Activated naive CD8-positive, alpha-beta T cell treated with anti-CD3 and anti-CD28 coated beads, Interleukin-2, amount 50 U/mL, for 16 hours (primary cell): ENCODE measurements around the gene KTI12.
"Not testable (repeated sequence)": the region's sequence is repeated elsewhere in the genome, so short reads cannot be mapped to it uniquely, and the experiment has no call there.

Experiments
- DNase-seq: peaks from one replicate; pipeline ENCODE4 v3.0.0-alpha.2; 2020; ENCODE audit warnings: low read depth, low spot score

Gene KTI12

DNA sequence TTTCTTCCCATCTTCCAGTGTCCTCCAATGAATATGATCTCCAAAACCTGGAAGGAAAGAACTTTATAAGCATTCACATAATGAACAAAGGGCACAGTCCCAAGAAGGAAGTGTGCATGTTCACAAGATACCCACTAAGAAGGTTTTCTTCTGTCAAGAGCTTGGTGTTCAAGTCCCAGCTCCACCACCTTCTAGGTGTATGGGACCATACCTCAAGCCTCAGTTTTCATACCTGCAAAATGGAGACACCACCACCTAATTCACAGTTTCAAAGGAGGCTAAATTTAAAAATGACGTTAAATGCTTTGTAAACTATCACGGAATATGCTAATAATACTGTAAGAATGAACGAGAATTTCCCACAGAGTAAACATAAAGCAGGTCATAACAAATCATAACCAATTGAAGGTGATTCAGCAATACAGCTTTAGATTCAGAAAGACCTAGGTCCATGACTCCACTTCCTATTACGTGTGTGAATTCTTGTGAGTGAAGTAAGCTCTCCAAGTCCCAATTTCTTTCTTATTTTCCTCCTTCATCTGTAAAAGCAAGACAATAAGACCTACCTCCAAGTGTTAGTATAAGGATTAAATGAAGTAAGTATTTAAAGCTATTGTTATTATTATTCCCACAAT, 8.1 kb upstream of the KTI12 start:
- DNase-seq = no peak

DNA sequence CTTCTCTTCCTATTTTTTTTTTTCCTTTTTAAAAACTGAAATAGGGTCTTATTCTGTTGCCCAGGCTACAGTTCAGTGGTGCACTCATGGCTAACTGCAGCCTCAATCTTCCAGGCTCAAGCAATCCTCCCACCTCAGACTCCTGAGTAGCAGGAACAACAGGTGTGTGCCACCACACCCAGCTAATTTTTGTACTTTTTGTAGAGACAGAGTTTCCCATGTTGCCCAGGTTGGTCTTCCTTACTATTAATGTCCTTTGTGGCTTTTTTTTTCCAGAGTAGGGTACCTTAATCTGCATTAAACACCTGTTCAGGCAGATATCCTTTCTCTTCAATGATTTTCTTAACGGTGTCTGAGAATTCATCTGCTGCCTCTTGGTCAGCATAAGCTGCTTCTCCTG, 4.3 kb upstream of the KTI12 start:
- no peak for DNase-seq

DNA sequence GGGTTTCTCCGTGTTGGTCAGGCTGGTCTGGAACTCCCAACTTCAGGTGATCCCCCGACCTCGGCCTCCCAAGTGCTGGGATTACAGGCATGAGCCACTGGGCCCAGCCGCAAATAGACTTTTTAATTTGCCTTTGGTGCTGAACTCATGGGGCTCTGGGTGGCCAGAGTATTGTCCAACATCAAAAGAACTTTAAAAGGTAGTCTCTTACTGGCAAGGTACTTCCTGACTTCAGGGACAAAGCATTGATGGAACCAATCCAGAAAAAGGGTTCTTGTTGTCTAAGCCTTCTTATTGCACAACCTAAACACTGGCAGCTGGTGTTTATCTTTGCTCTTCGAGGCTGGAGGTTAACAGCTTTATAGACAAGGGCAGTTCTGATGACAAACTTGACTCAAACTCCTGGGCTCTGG, 3.8 kb upstream of the KTI12 start:
- no peak for DNase-seq

- DNase-seq = no peak
These were observed 407 bp upstream of the KTI12 start for GRCh38 chr1:52034050-52034384.

- DNase-seq = no peak
These were observed 852 bp downstream of the KTI12 start for GRCh38 chr1:52032785-52033131.

GRCh38 chr1:52032124-52032784, 1.4 kb downstream of the KTI12 start:
- DNase-seq = no peak

GRCh38 chr1:52028839-52029238, 4.8 kb downstream of the KTI12 start:
- DNase-seq = not testable (repeated sequence)

- no peak for DNase-seq
These were observed 5.3 kb downstream of the KTI12 start for GRCh38 chr1:52028328-52028727.

DNA sequence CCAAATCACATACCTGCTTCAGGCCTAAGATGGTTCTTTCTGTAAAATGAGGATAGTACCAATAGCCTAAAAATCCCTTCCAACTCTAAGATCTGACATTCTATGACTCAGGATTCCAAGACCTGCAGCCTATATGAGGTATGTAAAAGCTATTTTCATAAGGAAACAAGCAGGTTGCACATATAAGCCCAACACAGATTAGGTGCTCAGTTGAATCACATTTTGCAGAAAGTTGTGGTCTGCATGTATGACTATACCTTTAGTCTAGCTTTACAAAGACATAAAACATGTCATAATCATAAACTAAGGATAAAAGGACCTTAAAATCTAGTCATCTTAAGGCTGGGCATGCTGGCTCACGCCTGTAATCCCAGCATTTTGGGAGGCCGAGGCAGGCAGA, 7.3 kb downstream of the KTI12 start:
- DNase-seq = no peak

DNA sequence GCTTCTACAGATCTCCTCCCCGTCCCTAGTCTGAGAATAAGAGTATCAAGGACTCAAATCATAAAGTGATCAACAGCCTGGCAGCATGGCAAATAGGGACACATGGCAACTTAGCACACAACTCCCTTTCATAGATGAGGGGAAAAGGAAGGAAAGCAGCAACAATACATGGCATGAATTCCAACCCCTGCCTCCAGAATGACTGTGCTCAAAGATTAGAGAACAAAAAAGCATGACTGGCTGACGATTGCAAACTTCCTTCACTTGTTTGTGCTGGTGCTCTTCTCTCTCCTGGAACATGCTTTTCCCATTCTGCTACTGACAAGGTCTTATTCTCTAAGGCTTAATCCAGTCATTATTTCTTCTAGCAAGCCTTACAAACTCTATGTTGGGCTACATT, 11.5 kb downstream of the KTI12 start:
- DNase-seq = no peak

DNA sequence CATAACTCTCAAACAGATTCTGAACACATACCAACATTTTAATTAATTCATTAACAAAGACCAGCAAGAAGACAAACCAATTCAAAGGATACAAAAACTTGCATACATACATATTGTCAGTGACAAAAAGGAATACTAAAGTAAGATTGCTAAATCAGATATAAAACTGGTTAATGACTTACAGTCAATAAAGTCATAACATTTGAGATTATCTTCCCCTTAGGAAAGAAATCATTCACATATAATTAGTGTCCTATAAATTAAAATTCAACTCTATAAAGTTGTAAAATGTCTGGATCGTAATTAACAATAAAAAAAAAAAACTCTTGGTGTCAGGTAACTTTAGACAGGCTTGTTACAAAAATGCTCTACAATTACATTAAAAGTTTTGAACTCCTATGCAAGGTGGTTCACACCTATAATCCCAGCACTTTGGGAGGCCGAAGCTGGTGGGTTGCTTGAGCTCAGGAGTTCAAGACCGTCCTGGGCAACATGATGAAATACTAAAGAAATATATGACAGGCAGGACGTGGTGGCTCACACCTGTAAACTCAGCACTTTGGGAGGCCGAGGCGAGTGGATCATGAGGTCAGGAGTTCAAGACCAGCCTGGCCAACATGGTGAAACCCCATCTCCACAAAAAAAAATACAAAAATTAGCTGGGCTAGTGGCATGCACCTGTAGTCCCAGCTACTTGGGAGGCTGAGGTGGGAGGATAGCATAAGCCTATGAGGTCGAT, 25.4 kb downstream of the KTI12 start:
- DNase-seq = no peak

- DNase-seq = no peak
These were observed 26.2 kb downstream of the KTI12 start for GRCh38 chr1:52007215-52008002.

DNA sequence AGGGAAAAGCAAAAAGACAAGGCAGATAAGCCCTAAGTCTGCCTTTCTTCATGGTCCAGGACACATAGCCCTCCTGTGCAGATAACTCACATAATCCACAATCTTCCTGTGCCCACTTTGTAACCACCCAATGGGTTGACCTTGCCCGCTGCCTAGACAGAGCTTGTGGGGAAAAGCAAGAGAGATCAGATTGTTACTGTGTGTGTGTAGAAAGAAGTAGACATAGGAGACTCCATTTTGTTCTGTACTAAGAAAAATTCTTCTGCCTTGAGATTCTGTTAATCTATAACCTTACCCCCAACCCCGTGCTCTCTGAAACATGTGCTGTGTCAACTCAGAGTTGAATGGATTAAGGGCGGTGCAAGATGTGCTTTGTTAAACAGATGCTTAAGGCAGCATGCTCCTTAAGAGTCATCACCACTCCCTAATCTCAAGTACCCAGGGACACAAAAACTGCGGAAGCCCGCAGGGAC, 27.5 kb downstream of the KTI12 start:
- not testable (repeated sequence) for DNase-seq

- not testable (repeated sequence) for DNase-seq
These were observed 28.1 kb downstream of the KTI12 start for GRCh38 chr1:52005548-52005947.

GRCh38 chr1:52003877-52004276, 29.7 kb downstream of the KTI12 start:
- DNase-seq = no peak

DNA sequence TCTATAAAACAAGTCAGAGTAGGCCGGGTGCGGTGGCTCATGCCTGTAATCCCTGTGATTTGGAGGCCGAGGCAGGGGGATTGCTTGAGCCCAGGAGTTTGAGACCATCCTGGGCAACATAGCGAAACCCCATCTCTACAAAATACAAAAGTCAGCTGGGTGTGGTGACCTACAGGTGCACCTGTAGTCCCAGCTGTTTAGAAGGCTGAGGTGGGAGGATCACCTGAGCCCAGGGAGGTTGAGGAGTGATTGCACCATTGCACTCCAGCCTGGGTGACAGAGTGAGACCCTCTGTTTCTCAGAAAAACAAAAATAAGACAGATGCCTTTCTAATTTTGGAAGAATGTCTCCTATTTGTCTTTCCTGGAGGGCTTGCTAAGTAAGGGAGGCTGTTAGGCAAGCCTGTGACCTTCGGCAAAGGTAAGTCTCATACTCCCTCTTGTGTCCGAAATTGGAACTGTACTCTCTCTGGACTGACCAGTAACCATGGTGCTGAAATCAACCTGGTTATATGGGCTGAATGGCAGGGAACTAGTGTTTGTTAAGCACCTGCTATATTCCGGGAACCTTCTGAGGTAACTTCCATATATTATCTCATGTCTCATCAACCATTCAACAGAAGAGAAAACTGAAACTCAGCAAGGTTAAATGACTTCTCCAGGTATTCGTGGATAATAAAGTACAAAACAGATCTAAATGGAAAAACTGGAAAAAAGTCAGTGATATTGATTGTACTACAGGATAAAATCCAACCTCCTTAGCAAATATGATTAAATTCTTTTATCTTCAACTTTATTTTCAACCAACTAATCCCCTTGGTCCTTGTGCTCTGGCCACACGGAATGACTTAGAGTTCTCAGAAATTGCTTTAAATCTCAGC, 31.3 kb downstream of the KTI12 start:
- DNase-seq = peak; percentile 47

DNA sequence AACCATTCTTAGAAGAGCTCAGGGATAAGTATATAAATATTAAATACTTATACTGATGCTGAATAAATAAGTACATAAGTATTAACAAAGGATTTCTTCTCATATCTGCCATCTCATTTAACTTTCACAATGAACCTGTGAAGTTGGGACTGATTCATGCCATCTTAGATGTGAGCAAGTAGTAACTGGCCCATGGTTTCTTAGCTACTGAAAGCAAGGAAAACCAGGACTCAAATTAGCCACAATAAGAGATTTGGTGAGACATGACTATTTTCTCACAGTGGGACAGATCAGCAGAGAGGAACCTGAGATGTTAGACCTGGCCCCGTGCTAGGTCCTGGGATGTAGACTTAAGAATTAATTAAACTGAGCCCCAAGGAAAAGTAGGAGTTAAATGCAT, 34.9 kb downstream of the KTI12 start:
- DNase-seq = no peak

GRCh38 chr1:51997974-51998382, 35.6 kb downstream of the KTI12 start:
- DNase-seq = no peak

GRCh38 chr1:51990478-51990965, 43.1 kb downstream of the KTI12 start, which contains the start of gene RAB3B:
RAB3B (minus strand) TSS chr1:51990700; CDS start chr1:51977117, 13,583 bp downstream.
- peak; percentile 74 for DNase-seq

- no peak for DNase-seq
These were observed 43.8 kb downstream of the KTI12 start for GRCh38 chr1:51989582-51990477.
